HepG2 (cell line): ENCODE data around the gene RAD54L2. TPM values are rescaled to one million over a fixed set of nuclear protein-coding genes. Genes with fewer than 3 reads are reported as not detected.

Experiments used
- ATAC-seq: fragments of 200-7000 bp; cut with Tn5 transposase; 3 replicates; pipeline ENCODE4 v1.9.1; 2020; ENCODE audit warnings: mild to moderate bottlenecking, moderate library complexity
- BruUV-seq: library from RNA; stranded (reverse); fragments of 400-500 nt; replicated peaks from 2 replicates; lab custom pipeline; 2021; lab: Mats Ljungman, UMichigan
- CTCF ChIA-PET: fragments of 300-600 bp; formaldehyde crosslinking; extraction: SDS; loops from one replicate; lab custom pipeline; 2021; ENCODE audit warnings: low total read pairs, inconsistent platforms, low intra/inter-chr PET ratio; lab: Yijun Ruan, JAX
- POLR2A ChIA-PET: fragments of 350-600 bp; sonication (Branson Sonifier 250); formaldehyde crosslinking; loops from one replicate; lab custom pipeline; 2020; ENCODE audit warnings: antibody characterized with exemption, inconsistent platforms; lab: Yijun Ruan, JAX
- DNase-seq: peaks from one replicate; pipeline ENCODE4 v3.0.0-alpha.2; 2015; ENCODE audit warnings: low spot score
- FAIRE-seq: peaks from 3 replicates; lab custom pipeline; 2011; peaks lifted over from hg19 to GRCh38; lab: Jason Lieb, UNC
- H2AFZ ChIP-seq: one replicate; pipeline ENCODE4 v1.6.1; 2011; ENCODE audit warnings: low read length, inconsistent platforms
- H3K27ac ChIP-seq: fragments of 300-600 bp; 3 replicates; pipeline ENCODE4 v1.8.0; 2011; ENCODE audit warnings: mixed run types, mild to moderate bottlenecking, mixed read lengths, low read length, inconsistent platforms; ENCODE audit not compliant: insufficient read depth; ENCODE audit errors: extremely low read length
- H3K27me3 ChIP-seq, 2 experiments: fragments of 200-600 bp in 1 of 2; 2 replicates in 1 of 2; 3 replicates in 1 of 2; pipeline versions ENCODE4 v1.6.0 to v1.8.0; 2011; ENCODE audit warnings: low read length in 2 of 2, mild to moderate bottlenecking in 2 of 2, moderate library complexity in 2 of 2, inconsistent platforms in 1 of 2; ENCODE audit not compliant: insufficient read depth in 2 of 2, control insufficient read depth in 1 of 2
- H3K36me3 ChIP-seq, 2 experiments: fragments of 200-600 bp in 1 of 2; replicated peaks in 1 of 2; 2 replicates in 1 of 2; 3 replicates in 1 of 2; pipeline versions ENCODE4 v1.5.1 to v1.8.0; 2011; ENCODE audit warnings: low read length in 2 of 2, inconsistent platforms in 1 of 2; ENCODE audit not compliant: insufficient read depth in 2 of 2, control insufficient read depth in 1 of 2
- H3K4me1 ChIP-seq: 2 replicates; pipeline ENCODE4 v1.5.1; 2012; ENCODE audit warnings: low read length, inconsistent platforms; ENCODE audit not compliant: insufficient read depth
- H3K4me2 ChIP-seq: 2 replicates; pipeline ENCODE4 v1.6.0; 2011; ENCODE audit warnings: low read depth, low read length, inconsistent platforms
- H3K4me3 ChIP-seq, 3 experiments: fragments of 200-600 bp in 1 of 3; sonication (generic), shearing (Covaris generic) in 1 of 3; replicated peaks in 1 of 3; 2 replicates each; pipeline ENCODE4 v1.5.1; 2011 to 2016; ENCODE audit warnings: low read length in 3 of 3, inconsistent platforms in 2 of 3, low read depth in 2 of 3, mild to moderate bottlenecking in 2 of 3, control low read depth in 1 of 3, mixed read lengths in 1 of 3; ENCODE audit not compliant: insufficient read depth in 1 of 3
- H3K79me2 ChIP-seq: one replicate; pipeline ENCODE4 v1.6.1; 2011; ENCODE audit warnings: low read length, inconsistent platforms; ENCODE audit not compliant: insufficient read depth
- H3K9ac ChIP-seq: 2 replicates; pipeline ENCODE4 v1.6.0; 2011; ENCODE audit warnings: mild to moderate bottlenecking, low read depth, low read length, inconsistent platforms; ENCODE audit not compliant: insufficient read depth
- H3K9me3 ChIP-seq: 2 replicates; pipeline ENCODE4 v1.5.1; 2012; ENCODE audit warnings: mild to moderate bottlenecking, low read length
- H4K20me1 ChIP-seq: 2 replicates; pipeline ENCODE4 v1.6.0; 2011; ENCODE audit warnings: inconsistent platforms, mild to moderate bottlenecking, low read length, moderate library complexity; ENCODE audit not compliant: insufficient read depth
- HMGA1 ChIP-seq: sonication (generic); formaldehyde crosslinking; conservative IDR thresholded peaks from 2 replicates; pipeline ENCODE4 v1.4.0; 2020; ENCODE audit warnings: missing genetic modification reagents
- MEIS2 ChIP-seq: sonication (generic); formaldehyde crosslinking; IDR thresholded peaks from 2 replicates; pipeline ENCODE4 v1.9.0; 2021; ENCODE audit warnings: mild to moderate bottlenecking, missing genetic modification reagents
- NFE2L1 ChIP-seq: sonication (generic); formaldehyde crosslinking; IDR thresholded peaks from 2 replicates; pipeline ENCODE4 v1.4.0; 2020; ENCODE audit warnings: missing genetic modification reagents, mild to moderate bottlenecking, borderline replicate concordance
- PLSCR1 ChIP-seq: sonication (generic); formaldehyde crosslinking; IDR thresholded peaks from 2 replicates; pipeline ENCODE4 v1.5.0; 2020; ENCODE audit warnings: missing genetic modification reagents, mild to moderate bottlenecking, borderline replicate concordance
- PTBP1 ChIP-seq: fragments of 200-400 bp; formaldehyde crosslinking; IDR thresholded peaks from 2 replicates; pipeline ENCODE4 v1.6.1; 2018; ENCODE audit warnings: low read length, low read depth; ENCODE audit not compliant: poor library complexity, severe bottlenecking
- SIN3B ChIP-seq: fragments of 150-350 bp; IDR thresholded peaks from 2 replicates; pipeline ENCODE4 v1.6.1; 2014; ENCODE audit warnings: low read length
- SOX6 ChIP-seq, 2 experiments: fragments of 450-650 bp in 1 of 2; sonication (generic) in 1 of 2; formaldehyde crosslinking in 1 of 2; IDR thresholded peaks; 2 replicates each; pipeline versions ENCODE4 v1.4.0 to v1.6.1; 2017 to 2020; ENCODE audit warnings: antibody characterized with exemption in 1 of 2, mild to moderate bottlenecking in 1 of 2, missing genetic modification reagents in 1 of 2
- ZFAT ChIP-seq: sonication (generic); formaldehyde crosslinking; conservative IDR thresholded peaks from 2 replicates; pipeline ENCODE4 v1.8.1; 2023; ENCODE audit warnings: missing genetic modification reagents, inconsistent platforms
- ZNF10 ChIP-seq: sonication (generic); formaldehyde crosslinking; IDR thresholded peaks from 2 replicates; pipeline ENCODE4 v1.4.0; 2020; ENCODE audit warnings: mild to moderate bottlenecking, low read depth, missing genetic modification reagents, borderline replicate concordance
- ZNF142 ChIP-seq: sonication (generic); formaldehyde crosslinking; IDR thresholded peaks from 2 replicates; pipeline ENCODE4 v1.4.0; 2020; ENCODE audit warnings: missing genetic modification reagents
- ZNF335 ChIP-seq: sonication (generic); formaldehyde crosslinking; IDR thresholded peaks from 2 replicates; pipeline ENCODE4 v1.4.0; 2020; ENCODE audit warnings: missing genetic modification reagents
- ZNF484 ChIP-seq: sonication (generic); formaldehyde crosslinking; IDR thresholded peaks from 2 replicates; pipeline ENCODE4 v1.5.1; 2020; ENCODE audit warnings: mild to moderate bottlenecking, low read depth, missing genetic modification reagents, borderline replicate concordance
- ZNF557 ChIP-seq: sonication (generic); formaldehyde crosslinking; IDR thresholded peaks from 2 replicates; pipeline ENCODE4 v1.4.0; 2020; ENCODE audit warnings: missing genetic modification reagents
- ZNF780A ChIP-seq: sonication (generic); formaldehyde crosslinking; IDR thresholded peaks from 2 replicates; pipeline ENCODE4 v1.8.0; 2022; ENCODE audit warnings: mild to moderate bottlenecking, missing genetic modification reagents, moderate library complexity
- WGBS: methylation state at CpG from one replicate; pipeline ENCODE4 v1.1.6; 2017; ENCODE audit warnings: low lambda C conversion rate; 5-methylcytosine and 5-hydroxymethylcytosine counted together
- in situ Hi-C: cut with HindIII; loops from 2 replicates; pipeline ENCODE4 v1.10.0; 2017; ENCODE audit warnings: low pct_unique_long_range_greater_than_20kb; ENCODE audit not compliant: extremely low pct_ligation_motif_present
- intact Hi-C: fragments of 100-400 bp; cut with micrococcal nuclease; formaldehyde crosslinking; loops from one replicate; pipeline ENCODE4 v1.10.0; 2022; ENCODE audit not compliant: unreplicated experiment
- polyA plus RNA-seq, 8 experiments: library from polyadenylated mRNA; depleted of rRNA in 3 of 8; stranded (reverse) in 7 of 8; unstranded in 1 of 8; fragments of >200 nt; fragmentation: Illumina TruSeq in 4 of 8; extraction: Trizol in 4 of 8; gene quantifications; 2 replicates each; pipeline versions ENCODE4 v1.2.1 to v1.2.3, GENCODE V29; 2011 to 2016; ENCODE audit warnings: low read depth in 4 of 8, missing spikeins in 1 of 8, mixed read lengths in 1 of 8; ENCODE audit not compliant: insufficient read depth in 1 of 8
- total RNA-seq, 5 experiments: library from RNA; depleted of rRNA; stranded (reverse); fragments of >200 nt; fragmentation: Illumina TruSeq; extraction: Trizol; gene quantifications; 2 replicates each; pipeline ENCODE4 v1.2.3, GENCODE V29; 2016; ENCODE audit warnings: low read depth in 1 of 5

Gene RAD54L2
- total and polyA plus RNA-seq, 2 of the 13 experiments (the other 11 are each of a cell fraction or from before 2014, with no cell fraction given) = 5.5 to 14.8 TPM

- peaks cover 9% of the 10 kb centered on the region for H4K20me1 ChIP-seq
- FAIRE-seq (no peak), ATAC-seq (no peak), DNase-seq (no peak)
- H3K9me3 ChIP-seq = no peaks in the 10 kb centered on the region
- BruUV-seq = no TSS peak
- intact Hi-C loops (loop anchor here (1.0 kb wide), 1 partner anchor 136 kb away; no protein-coding TSS in a partner anchor), in situ Hi-C loops (loop anchor here (5.0 kb wide), 2 partner anchors 135 to 165 kb away; no protein-coding TSS in a partner anchor)
- H3K9ac ChIP-seq = no peak overlapping the region
- peaks cover 13% of the 10 kb centered on the region for H3K79me2 ChIP-seq
- H3K4me3 ChIP-seq = no peak overlapping the region
- H3K4me1 ChIP-seq = peaks cover 18% of the 10 kb centered on the region
- H3K36me3 ChIP-seq = no peaks in the 10 kb centered on the region
- no peak overlapping the region for H2AFZ ChIP-seq
- H3K27me3 ChIP-seq = peaks cover 0 to 3% of the 10 kb centered on the region in 2 experiments; a peak in 1 of 5 replicates
- POLR2A ChIA-PET = interaction anchor here (0.8 to 2.0 kb wide), 6 partner anchors 37 to 180 kb away, joined by 3 to 9 read pairs (median 4); partner anchors contain the start of gene MANF
- no peak overlapping the region for H3K27ac ChIP-seq
- CTCF ChIA-PET = interaction anchor here (1.4 to 3.0 kb wide), 4 partner anchors 47 to 179 kb away, joined by 5 to 47 read pairs (median 11); no protein-coding TSS in a partner anchor
- no peak overlapping the region for H3K4me2 ChIP-seq
- WGBS = 13% methylated on average over 2 of the region's 2 CpGs
- TF ChIP-seq MEIS2 (CRISPR knock-in tag) (no peak), SOX6 (IDR thresholded peaks at IDR 0.05) (no peak), SOX6 (CRISPR knock-in tag; IDR thresholded peaks at IDR 0.05) (no peak), PLSCR1 (no peak), SIN3B (no peak), ZNF484 (CRISPR knock-in tag) (no peak), ZNF10 (CRISPR knock-in tag) (no peak), ZFAT (CRISPR knock-in tag) (no peak), ZNF557 (CRISPR knock-in tag) (no peak), PTBP1 (no peak), ZNF780A (CRISPR knock-in tag) (no peak), ZNF335 (no peak), NFE2L1 (CRISPR knock-in tag) (no peak), ZNF142 (CRISPR knock-in tag) (no peak), HMGA1 (no peak)
Measured at GRCh38 chr3:51502562-51502910, 36.0 kb upstream of the RAD54L2 start.
